Measurements from ENCODE around the gene RWDD2A.

- TF ChIP-seq CTCF (IDR thresholded peaks at IDR 0.05) = no peak
- no peak for TF ChIP-seq POLR2A (IDR thresholded peaks at IDR 0.05)
These were observed 6.7 kb downstream of the RWDD2A start for GRCh38 chr6:83199863-83200225.
